Measurements from ENCODE around the gene DEFB131A.
"Not testable (repeated sequence)": the region's sequence is repeated elsewhere in the genome, so short reads cannot be mapped to it uniquely, and the experiment has no call there.

DNA sequence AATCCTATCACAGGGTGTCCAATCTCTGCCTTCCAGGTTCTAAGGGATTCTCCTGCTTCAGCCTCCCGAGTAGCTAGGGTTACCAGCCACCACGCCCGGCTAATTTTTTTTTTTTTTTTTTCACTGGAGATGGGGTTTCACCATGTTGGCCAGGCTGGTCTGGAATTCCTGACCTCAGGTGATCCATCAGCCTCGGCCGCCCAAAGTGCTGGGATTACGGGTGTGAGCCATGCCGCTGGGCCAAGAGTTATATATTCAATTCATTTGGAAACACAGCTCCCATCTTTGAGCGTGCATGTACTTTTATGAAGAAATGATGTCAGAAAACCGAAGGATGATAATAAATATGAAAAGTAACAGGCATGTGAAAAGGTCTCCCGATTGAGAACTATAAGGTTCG lies 38.7 kb downstream of the DEFB131A start:
- TF ChIP-seq, protein P1, sequence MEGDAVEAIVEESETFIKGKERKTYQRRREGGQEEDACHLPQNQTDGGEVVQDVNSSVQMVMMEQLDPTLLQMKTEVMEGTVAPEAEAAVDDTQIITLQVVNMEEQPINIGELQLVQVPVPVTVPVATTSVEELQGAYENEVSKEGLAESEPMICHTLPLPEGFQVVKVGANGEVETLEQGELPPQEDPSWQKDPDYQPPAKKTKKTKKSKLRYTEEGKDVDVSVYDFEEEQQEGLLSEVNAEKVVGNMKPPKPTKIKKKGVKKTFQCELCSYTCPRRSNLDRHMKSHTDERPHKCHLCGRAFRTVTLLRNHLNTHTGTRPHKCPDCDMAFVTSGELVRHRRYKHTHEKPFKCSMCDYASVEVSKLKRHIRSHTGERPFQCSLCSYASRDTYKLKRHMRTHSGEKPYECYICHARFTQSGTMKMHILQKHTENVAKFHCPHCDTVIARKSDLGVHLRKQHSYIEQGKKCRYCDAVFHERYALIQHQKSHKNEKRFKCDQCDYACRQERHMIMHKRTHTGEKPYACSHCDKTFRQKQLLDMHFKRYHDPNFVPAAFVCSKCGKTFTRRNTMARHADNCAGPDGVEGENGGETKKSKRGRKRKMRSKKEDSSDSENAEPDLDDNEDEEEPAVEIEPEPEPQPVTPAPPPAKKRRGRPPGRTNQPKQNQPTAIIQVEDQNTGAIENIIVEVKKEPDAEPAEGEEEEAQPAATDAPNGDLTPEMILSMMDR (conservative IDR thresholded peaks at IDR 0.05; ENCODE audit: low read length), result not testable (repeated sequence)
- TF ChIP-seq EZH2phosphoT487 (IDR thresholded peaks at IDR 0.05; ENCODE audit: borderline replicate concordance), result not testable (repeated sequence)
